ENCODE results near the gene S100A8.

The S100A8 gene

DNA sequence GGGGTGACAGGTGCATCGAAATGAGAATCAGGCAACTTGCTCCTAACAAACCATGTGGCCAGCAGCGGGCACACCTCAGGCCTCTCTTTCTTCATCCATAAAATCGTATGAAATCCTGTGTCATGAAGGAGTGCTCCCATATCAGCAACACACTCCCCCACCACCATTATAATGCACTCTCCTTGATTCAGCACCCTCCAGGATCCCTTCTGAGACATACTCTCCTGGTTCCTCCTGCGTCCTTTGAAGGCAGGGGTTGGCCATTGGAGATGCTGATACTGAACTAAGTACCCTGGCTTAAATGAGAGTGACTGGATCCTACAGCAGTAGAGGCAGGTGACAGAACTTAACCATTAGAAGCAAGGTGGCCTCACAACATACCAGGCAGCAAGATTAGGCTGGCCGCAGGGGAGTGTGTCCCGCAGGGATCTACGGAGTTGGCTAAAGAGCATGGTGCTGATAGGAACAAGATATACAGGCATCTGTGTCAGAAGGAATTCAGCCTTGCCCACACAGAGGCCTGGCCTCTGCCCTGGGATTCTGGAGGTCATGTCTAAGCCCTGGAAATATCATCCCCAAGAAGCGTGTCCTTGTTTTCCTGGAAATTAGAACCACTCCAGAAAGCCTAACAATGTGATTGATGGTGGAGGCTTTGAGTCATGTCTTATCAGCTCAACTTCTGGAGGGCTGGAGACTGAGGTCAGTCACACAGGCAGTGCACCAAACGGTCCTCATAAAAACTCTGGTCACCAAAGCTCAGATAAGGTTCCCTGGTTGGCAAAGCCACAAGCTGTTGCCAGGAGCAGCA, 42.2 kb upstream of the S100A8 start:
- TF ChIP-seq POLR2A (IDR thresholded peaks at IDR 0.05; ENCODE audit: extremely low read depth, insufficient read length) (no peak), MYC (IDR thresholded peaks at IDR 0.05; ENCODE audit: low read depth, low read length) (no peak)
- TF ChIP-seq, protein P1, sequence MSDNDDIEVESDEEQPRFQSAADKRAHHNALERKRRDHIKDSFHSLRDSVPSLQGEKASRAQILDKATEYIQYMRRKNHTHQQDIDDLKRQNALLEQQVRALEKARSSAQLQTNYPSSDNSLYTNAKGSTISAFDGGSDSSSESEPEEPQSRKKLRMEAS (IDR thresholded peaks at IDR 0.05; ENCODE audit: low read depth, low read length) = no peak
- TF ChIP-seq, protein P2, sequence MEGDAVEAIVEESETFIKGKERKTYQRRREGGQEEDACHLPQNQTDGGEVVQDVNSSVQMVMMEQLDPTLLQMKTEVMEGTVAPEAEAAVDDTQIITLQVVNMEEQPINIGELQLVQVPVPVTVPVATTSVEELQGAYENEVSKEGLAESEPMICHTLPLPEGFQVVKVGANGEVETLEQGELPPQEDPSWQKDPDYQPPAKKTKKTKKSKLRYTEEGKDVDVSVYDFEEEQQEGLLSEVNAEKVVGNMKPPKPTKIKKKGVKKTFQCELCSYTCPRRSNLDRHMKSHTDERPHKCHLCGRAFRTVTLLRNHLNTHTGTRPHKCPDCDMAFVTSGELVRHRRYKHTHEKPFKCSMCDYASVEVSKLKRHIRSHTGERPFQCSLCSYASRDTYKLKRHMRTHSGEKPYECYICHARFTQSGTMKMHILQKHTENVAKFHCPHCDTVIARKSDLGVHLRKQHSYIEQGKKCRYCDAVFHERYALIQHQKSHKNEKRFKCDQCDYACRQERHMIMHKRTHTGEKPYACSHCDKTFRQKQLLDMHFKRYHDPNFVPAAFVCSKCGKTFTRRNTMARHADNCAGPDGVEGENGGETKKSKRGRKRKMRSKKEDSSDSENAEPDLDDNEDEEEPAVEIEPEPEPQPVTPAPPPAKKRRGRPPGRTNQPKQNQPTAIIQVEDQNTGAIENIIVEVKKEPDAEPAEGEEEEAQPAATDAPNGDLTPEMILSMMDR (IDR thresholded peaks at IDR 0.05; ENCODE audit: low read depth, low read length) = no peak
- DNase-seq (ENCODE audit: low read depth) = no peak
- H3K4me3 ChIP-seq (ENCODE audit: low read depth, low read length) = no peak overlapping the region

- no peak for DNase-seq (ENCODE audit: low read depth)
- TF ChIP-seq, protein P2 (IDR thresholded peaks at IDR 0.05; ENCODE audit: low read depth, low read length) = no peak
- TF ChIP-seq POLR2A (IDR thresholded peaks at IDR 0.05; ENCODE audit: extremely low read depth, insufficient read length) = no peak
- no peak for TF ChIP-seq MYC (IDR thresholded peaks at IDR 0.05; ENCODE audit: low read depth, low read length)
- TF ChIP-seq, protein P1 (IDR thresholded peaks at IDR 0.05; ENCODE audit: low read depth, low read length) = no peak
- no peak overlapping the region for H3K4me3 ChIP-seq (ENCODE audit: low read depth, low read length)
Observed at GRCh38 chr1:153431928-153432327, 41.1 kb upstream of the S100A8 start.

GRCh38 chr1:153431427-153431826, 40.6 kb upstream of the S100A8 start:
- no peak for TF ChIP-seq MYC (IDR thresholded peaks at IDR 0.05; ENCODE audit: low read depth, low read length)
- TF ChIP-seq, protein P2 (IDR thresholded peaks at IDR 0.05; ENCODE audit: low read depth, low read length) = no peak
- no peak for TF ChIP-seq POLR2A (IDR thresholded peaks at IDR 0.05; ENCODE audit: extremely low read depth, insufficient read length)
- TF ChIP-seq, protein P1 (IDR thresholded peaks at IDR 0.05; ENCODE audit: low read depth, low read length) = no peak
- H3K4me3 ChIP-seq (ENCODE audit: low read depth, low read length) = no peak overlapping the region
- no peak for DNase-seq (ENCODE audit: low read depth)

- TF ChIP-seq, protein P1 (IDR thresholded peaks at IDR 0.05; ENCODE audit: low read depth, low read length) = no peak
- TF ChIP-seq, protein P2 (IDR thresholded peaks at IDR 0.05; ENCODE audit: low read depth, low read length) = no peak
- TF ChIP-seq POLR2A (IDR thresholded peaks at IDR 0.05; ENCODE audit: extremely low read depth, insufficient read length) (no peak), MYC (IDR thresholded peaks at IDR 0.05; ENCODE audit: low read depth, low read length) (no peak)
Observed at GRCh38 chr1:153431002-153431401, 40.1 kb upstream of the S100A8 start.

GRCh38 chr1:153430561-153430960, 39.7 kb upstream of the S100A8 start:
- no peak overlapping the region for H3K4me3 ChIP-seq (ENCODE audit: low read depth, low read length)
- TF ChIP-seq POLR2A (IDR thresholded peaks at IDR 0.05; ENCODE audit: extremely low read depth, insufficient read length) = no peak
- TF ChIP-seq, protein P1 (IDR thresholded peaks at IDR 0.05; ENCODE audit: low read depth, low read length) = no peak
- TF ChIP-seq, protein P2 (IDR thresholded peaks at IDR 0.05; ENCODE audit: low read depth, low read length) = no peak
- TF ChIP-seq MYC (IDR thresholded peaks at IDR 0.05; ENCODE audit: low read depth, low read length) = no peak
- DNase-seq (ENCODE audit: low read depth) = no peak

More at GRCh38 chr1:153431002-153431401, 40.1 kb upstream of the S100A8 start:
- H3K4me3 ChIP-seq (ENCODE audit: low read depth, low read length) = no peak overlapping the region
- DNase-seq (ENCODE audit: low read depth) = no peak

Data from NB4 (cell line).